Immature natural killer cell (primary cell): ENCODE results near the gene MGLL. TPM values are rescaled to one million over a fixed set of nuclear protein-coding genes. Genes with fewer than 3 reads are reported as not detected.

ENCODE experiments used
- DNase-seq, 3 donors: peaks; one replicate each; pipeline ENCODE4 v3.0.0; 2022; ENCODE audit warnings: mixed read lengths in 1 of 3
- H3K27ac Mint-ChIP-seq, 6 donors: one replicate each; pipeline ENCODE4 v1.8.0; 2020; ENCODE audit warnings: mixed read lengths in 6 of 6, mild to moderate bottlenecking in 5 of 6, inconsistent platforms in 4 of 6, moderate library complexity in 3 of 6
- H3K27me3 Mint-ChIP-seq, 3 donors: one replicate each; pipeline ENCODE4 v1.8.0; 2020 to 2021; ENCODE audit warnings: low read depth in 3 of 3, mild to moderate bottlenecking in 3 of 3, mixed read lengths in 3 of 3, moderate library complexity in 3 of 3, inconsistent platforms in 1 of 3
- H3K36me3 Mint-ChIP-seq, 3 donors: one replicate each; pipeline ENCODE4 v1.8.0; 2020; ENCODE audit warnings: mixed read lengths in 3 of 3, inconsistent platforms in 2 of 3, mild to moderate bottlenecking in 2 of 3
- H3K4me1 Mint-ChIP-seq, 2 donors: one replicate each; pipeline ENCODE4 v1.8.0; 2020; ENCODE audit warnings: inconsistent platforms in 2 of 2, mild to moderate bottlenecking in 2 of 2, mixed read lengths in 2 of 2, moderate library complexity in 1 of 2
- H3K4me3 Mint-ChIP-seq, 5 donors: one replicate each; pipeline ENCODE4 v1.8.0; 2020; ENCODE audit warnings: mild to moderate bottlenecking in 5 of 5, mixed read lengths in 5 of 5, inconsistent platforms in 3 of 5, moderate library complexity in 3 of 5
- H3K9me3 Mint-ChIP-seq, 6 donors: one replicate each; pipeline ENCODE4 v1.8.0; 2020; ENCODE audit warnings: mild to moderate bottlenecking in 6 of 6, mixed read lengths in 6 of 6, inconsistent platforms in 4 of 6, moderate library complexity in 3 of 6
- polyA plus RNA-seq, 3 donors: library from polyadenylated mRNA; unstranded; fragments of 300-500 nt; fragmentation: Illumina TruSeq; gene quantifications; one replicate each; pipeline ENCODE4 v1.2.3, GENCODE V29; 2021

The MGLL gene
- polyA plus RNA-seq, 3 donors from 2014 or later: 2.6 to 3.6 (median 2.6) TPM

GRCh38 chr3:127787071-127787490, 35.2 kb downstream of the MGLL start:
- Mint-ChIP-seq H3K9me3 (peaks cover 0 to 2% (median 0%) of the 10 kb centered on the region in 6 donors), H3K4me1 (peaks cover 0 to 6% of the 10 kb centered on the region in 2 donors), H3K27me3 (peaks cover 1 to 8% (median 6%) of the 10 kb centered on the region in 3 donors), H3K4me3 (no peak overlapping the region), H3K36me3 (no peaks in the 10 kb centered on the region), H3K27ac (no peak overlapping the region)
- DNase-seq: no peak

- no peak overlapping the region for H3K4me3 Mint-ChIP-seq
- peaks cover 0 to 2% (median 0%) of the 10 kb centered on the region in 6 donors for H3K9me3 Mint-ChIP-seq
- peaks cover 0 to 6% of the 10 kb centered on the region in 2 donors for H3K4me1 Mint-ChIP-seq
- H3K27me3 Mint-ChIP-seq: peaks cover 1 to 8% (median 6%) of the 10 kb centered on the region in 3 donors
- no peaks in the 10 kb centered on the region for H3K36me3 Mint-ChIP-seq
- DNase-seq: no peak
- no peak overlapping the region for H3K27ac Mint-ChIP-seq
Measured at GRCh38 chr3:127786353-127787070, 35.8 kb downstream of the MGLL start.

- Mint-ChIP-seq H3K36me3 (no peaks in the 10 kb centered on the region), H3K4me3 (no peak overlapping the region), H3K4me1 (no peaks in the 10 kb centered on the region), H3K27me3 (peaks cover 1 to 8% (median 4%) of the 10 kb centered on the region in 3 donors), H3K9me3 (peaks cover 0 to 2% (median 0%) of the 10 kb centered on the region in 6 donors), H3K27ac (no peak overlapping the region)
- no peak for DNase-seq
Measured at GRCh38 chr3:127785711-127786265, 36.5 kb downstream of the MGLL start.

- Mint-ChIP-seq H3K9me3 (peaks cover 0 to 2% (median 0%) of the 10 kb centered on the region in 6 donors), H3K4me1 (no peaks in the 10 kb centered on the region), H3K36me3 (no peaks in the 10 kb centered on the region), H3K27me3 (peaks cover 1 to 8% (median 4%) of the 10 kb centered on the region in 3 donors), H3K27ac (no peak overlapping the region), H3K4me3 (no peak overlapping the region)
- DNase-seq: no peak
Measured at GRCh38 chr3:127784865-127785710, 37.2 kb downstream of the MGLL start.

- peaks cover 0 to 2% (median 0%) of the 10 kb centered on the region in 6 donors for H3K9me3 Mint-ChIP-seq
- no peaks in the 10 kb centered on the region for H3K36me3 Mint-ChIP-seq
- H3K27me3 Mint-ChIP-seq: peaks cover 1 to 8% (median 4%) of the 10 kb centered on the region in 3 donors
- no peaks in the 10 kb centered on the region for H3K4me1 Mint-ChIP-seq
- no peak overlapping the region for H3K27ac Mint-ChIP-seq
- DNase-seq: no peak
- no peak overlapping the region for H3K4me3 Mint-ChIP-seq
Measured at GRCh38 chr3:127784283-127784682, 38.0 kb downstream of the MGLL start.

- no peak overlapping the region for H3K27ac Mint-ChIP-seq
- no peaks in the 10 kb centered on the region for H3K4me1 Mint-ChIP-seq
- no peak overlapping the region for H3K4me3 Mint-ChIP-seq
- H3K36me3 Mint-ChIP-seq: no peaks in the 10 kb centered on the region
- peaks cover 0 to 2% (median 0%) of the 10 kb centered on the region in 6 donors for H3K9me3 Mint-ChIP-seq
- no peak for DNase-seq
- peaks cover 1 to 8% (median 4%) of the 10 kb centered on the region in 3 donors for H3K27me3 Mint-ChIP-seq
Measured at GRCh38 chr3:127783642-127784160, 38.6 kb downstream of the MGLL start.

DNA sequence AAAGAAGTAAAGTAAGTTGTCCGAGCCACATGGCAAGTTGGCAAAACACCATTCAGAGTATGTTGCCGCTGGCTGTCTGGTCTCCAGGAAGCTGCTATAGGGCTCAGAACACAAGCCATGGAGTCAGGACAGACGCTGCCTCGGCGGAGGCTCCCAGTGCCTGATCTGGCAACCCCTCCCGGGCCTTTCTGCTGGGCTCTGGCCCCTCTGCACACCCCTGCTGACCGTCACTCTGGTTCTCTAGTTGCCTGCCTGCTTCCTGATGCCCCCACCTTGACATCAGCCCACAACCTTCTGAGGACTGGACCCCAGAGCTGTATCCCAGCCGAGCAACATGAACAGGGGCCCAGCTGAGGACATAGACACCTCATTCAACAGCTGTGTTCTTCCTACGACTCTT, 39.1 kb downstream of the MGLL start:
- Mint-ChIP-seq H3K4me3 (no peak overlapping the region), H3K36me3 (no peaks in the 10 kb centered on the region), H3K4me1 (no peaks in the 10 kb centered on the region), H3K9me3 (no peaks in the 10 kb centered on the region), H3K27ac (no peak overlapping the region), H3K27me3 (peaks cover 0 to 5% (median 2%) of the 10 kb centered on the region in 3 donors)
- DNase-seq: no peak

- Mint-ChIP-seq H3K36me3 (no peaks in the 10 kb centered on the region), H3K9me3 (no peaks in the 10 kb centered on the region), H3K27ac (no peak overlapping the region), H3K27me3 (peaks cover 0 to 5% (median 5%) of the 10 kb centered on the region in 3 donors), H3K4me1 (no peaks in the 10 kb centered on the region), H3K4me3 (no peak overlapping the region)
- no peak for DNase-seq
Measured at GRCh38 chr3:127781411-127782001, 40.8 kb downstream of the MGLL start.

GRCh38 chr3:127780536-127781400, 41.5 kb downstream of the MGLL start:
- Mint-ChIP-seq H3K4me1 (no peaks in the 10 kb centered on the region), H3K9me3 (no peaks in the 10 kb centered on the region), H3K36me3 (no peaks in the 10 kb centered on the region), H3K27ac (no peak overlapping the region), H3K4me3 (no peak overlapping the region), H3K27me3 (peaks cover 0 to 5% (median 4%) of the 10 kb centered on the region in 3 donors)
- DNase-seq: no peak

GRCh38 chr3:127779747-127780146, 42.6 kb downstream of the MGLL start:
- Mint-ChIP-seq H3K9me3 (no peaks in the 10 kb centered on the region), H3K27me3 (peaks cover 0 to 5% (median 1%) of the 10 kb centered on the region in 3 donors), H3K4me1 (no peaks in the 10 kb centered on the region), H3K4me3 (no peak overlapping the region), H3K27ac (no peak overlapping the region), H3K36me3 (no peaks in the 10 kb centered on the region)
- DNase-seq: no peak

DNA sequence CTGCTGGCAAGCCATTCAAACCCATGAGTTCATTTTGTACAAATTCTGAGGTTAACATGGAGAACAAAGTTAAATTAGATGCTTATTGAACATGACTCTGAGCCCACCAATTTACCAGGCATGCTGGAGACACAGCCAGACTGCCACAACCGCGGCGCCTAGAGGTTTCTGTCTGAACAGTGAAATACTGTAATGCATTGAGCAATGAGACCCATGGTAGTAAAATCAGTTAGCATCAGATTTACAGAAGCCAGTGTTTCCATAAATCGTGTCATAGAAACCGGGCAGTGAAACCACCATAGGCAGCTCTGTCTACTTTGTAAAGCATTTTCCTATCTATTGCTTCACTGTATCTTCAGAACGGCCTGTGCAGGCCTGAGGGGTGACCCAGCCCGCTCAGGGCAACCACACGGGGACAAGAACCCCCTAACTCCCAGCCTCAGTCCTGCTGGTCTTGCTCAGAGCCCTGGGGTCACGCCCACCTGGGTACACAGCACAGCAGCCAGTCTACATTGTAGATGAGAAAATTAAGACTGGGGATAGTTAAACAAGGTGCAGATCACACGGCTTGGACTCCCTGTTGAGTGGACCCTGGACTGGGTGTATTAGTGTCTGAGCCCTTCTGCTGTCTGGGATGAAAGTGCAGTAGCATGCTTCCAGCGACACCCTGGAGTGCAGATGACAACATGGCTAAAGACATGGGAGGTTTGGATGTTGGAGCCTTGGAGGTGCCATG, 44.2 kb downstream of the MGLL start:
- H3K27ac Mint-ChIP-seq: no peak overlapping the region
- peaks cover 0 to 5% (median 0%) of the 10 kb centered on the region in 3 donors for H3K27me3 Mint-ChIP-seq
- no peaks in the 10 kb centered on the region for H3K4me1 Mint-ChIP-seq
- H3K4me3 Mint-ChIP-seq: no peak overlapping the region
- no peak for DNase-seq
- no peaks in the 10 kb centered on the region for H3K36me3 Mint-ChIP-seq
- H3K9me3 Mint-ChIP-seq: no peaks in the 10 kb centered on the region

DNA sequence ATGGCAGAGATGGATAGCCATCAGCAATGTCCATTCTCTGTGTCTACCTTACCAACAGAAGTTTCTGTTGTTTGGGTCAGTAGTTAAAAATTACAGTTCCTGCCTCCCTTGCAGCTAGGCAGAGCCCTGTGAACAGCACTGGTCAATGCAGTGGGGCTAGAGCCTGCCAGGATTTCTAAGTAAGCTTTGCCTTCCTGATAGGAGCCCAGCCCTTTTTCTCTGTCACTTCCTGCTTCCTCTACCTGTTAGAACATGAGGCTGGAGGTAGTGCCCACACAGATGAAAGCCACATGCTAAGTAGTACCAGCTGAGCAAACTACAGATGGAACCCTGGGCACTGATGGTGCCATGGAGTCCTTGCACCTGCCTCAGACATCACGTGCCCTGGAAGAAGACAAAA, 45.0 kb downstream of the MGLL start:
- no peak for DNase-seq
- Mint-ChIP-seq H3K36me3 (no peaks in the 10 kb centered on the region), H3K4me3 (no peak overlapping the region), H3K27ac (no peak overlapping the region), H3K9me3 (no peaks in the 10 kb centered on the region), H3K27me3 (peaks cover 0 to 2% (median 0%) of the 10 kb centered on the region in 3 donors), H3K4me1 (no peaks in the 10 kb centered on the region)
